IMR-90 (cell line): ENCODE measurements around the gene CDH22. TPM values are rescaled to one million over a fixed set of nuclear protein-coding genes. Genes with fewer than 3 reads are reported as not detected.
A peak's percentile ranks its signal among the peaks of the same experiment; 100 is the strongest.

Source experiments
- ATAC-seq: fragments of 200-7000 bp; cut with Tn5 transposase; 2 replicates; pipeline ENCODE4 v1.9.1; 2020; ENCODE audit warnings: low read depth, mild to moderate bottlenecking, moderate library complexity
- BruUV-seq: library from RNA; stranded (reverse); fragments of 400-500 nt; replicated peaks from 2 replicates; lab custom pipeline; 2021; lab: Mats Ljungman, UMichigan
- CTCF ChIA-PET: fragments of 300-600 bp; formaldehyde crosslinking; extraction: SDS; loops from one replicate; lab custom pipeline; 2021; ENCODE audit warnings: antibody characterized with exemption; lab: Yijun Ruan, JAX
- POLR2A ChIA-PET: fragments of 300-600 bp; sonication (Branson Sonifier 250); formaldehyde crosslinking; loops from one replicate; lab custom pipeline; 2022; ENCODE audit warnings: antibody characterized with exemption; ENCODE audit not compliant: unreplicated experiment; lab: Charles Lee
- DNase-seq: peaks from one replicate; pipeline ENCODE4 v3.0.0; 2013
- H2AFZ ChIP-seq: replicated peaks from 2 replicates; pipeline ENCODE3; 2013; ENCODE audit warnings: low read length, mild to moderate bottlenecking; ENCODE audit not compliant: poor library complexity
- H2AK5ac ChIP-seq: 2 replicates; pipeline ENCODE4 v1.6.1; 2013; ENCODE audit warnings: low read depth, low read length, inconsistent platforms
- H2AK9ac ChIP-seq: replicated peaks from 2 replicates; pipeline ENCODE3; 2013; ENCODE audit warnings: mild to moderate bottlenecking, low read depth, low read length, moderate library complexity; ENCODE audit not compliant: poor library complexity
- H2BK120ac ChIP-seq: 2 replicates; pipeline ENCODE4 v1.6.1; 2013; ENCODE audit warnings: low read depth, low read length, inconsistent platforms
- H2BK15ac ChIP-seq: 3 replicates; pipeline ENCODE4 v1.6.1; 2013; ENCODE audit warnings: low read depth, low read length, inconsistent platforms
- H2BK20ac ChIP-seq: 2 replicates; pipeline ENCODE4 v1.6.1; 2013; ENCODE audit warnings: low read depth, mild to moderate bottlenecking, inconsistent platforms, low read length, moderate library complexity
- H2BK5ac ChIP-seq: 2 replicates; pipeline ENCODE4 v1.6.1; 2013; ENCODE audit warnings: mild to moderate bottlenecking, low read depth, low read length, inconsistent platforms; ENCODE audit not compliant: poor library complexity, severe bottlenecking
- H3K14ac ChIP-seq: replicated peaks from 2 replicates; pipeline ENCODE4 v1.6.1; 2013; ENCODE audit warnings: low read depth, low read length, inconsistent platforms
- H3K18ac ChIP-seq: 2 replicates; pipeline ENCODE4 v1.6.1; 2013; ENCODE audit warnings: low read depth, low read length, control low read depth
- H3K23ac ChIP-seq: 2 replicates; pipeline ENCODE4 v1.6.1; 2013; ENCODE audit warnings: low read depth, low read length, inconsistent platforms
- H3K27ac ChIP-seq: 2 replicates; pipeline ENCODE4 v1.5.1; 2013; ENCODE audit warnings: mild to moderate bottlenecking, control low read depth, low read length; ENCODE audit not compliant: insufficient read depth
- H3K27me3 ChIP-seq: 2 replicates; pipeline ENCODE4 v1.6.1; 2013; ENCODE audit warnings: low read length; ENCODE audit not compliant: control insufficient read depth, insufficient read depth
- H3K36me3 ChIP-seq: 2 replicates; pipeline ENCODE4 v1.6.1; 2013; ENCODE audit warnings: low read length, mixed read lengths; ENCODE audit not compliant: control insufficient read depth, insufficient read depth
- H3K4ac ChIP-seq: 2 replicates; pipeline ENCODE4 v1.6.1; 2013; ENCODE audit warnings: low read depth, low read length, inconsistent platforms
- H3K4me1 ChIP-seq: 2 replicates; pipeline ENCODE4 v1.6.1; 2013; ENCODE audit warnings: low read length, mixed read lengths; ENCODE audit not compliant: control insufficient read depth, insufficient read depth
- H3K4me2 ChIP-seq: 2 replicates; pipeline ENCODE4 v1.6.1; 2013; ENCODE audit warnings: low read depth, mild to moderate bottlenecking, control low read depth, low read length, moderate library complexity
- H3K4me3 ChIP-seq: 2 replicates; pipeline ENCODE4 v1.5.1; 2013; ENCODE audit warnings: low read depth, mild to moderate bottlenecking, control low read depth, low read length, moderate library complexity; ENCODE audit not compliant: insufficient read depth
- H3K56ac ChIP-seq: 2 replicates; pipeline ENCODE4 v1.6.1; 2013; ENCODE audit warnings: low read length, inconsistent platforms; ENCODE audit not compliant: insufficient read depth; ENCODE audit errors: extremely low read depth
- H3K79me1 ChIP-seq, 2 experiments: 2 replicates each; pipeline ENCODE4 v1.6.1; 2013; ENCODE audit warnings: low read length in 2 of 2, inconsistent platforms in 1 of 2, low read depth in 1 of 2
- H3K9ac ChIP-seq: 2 replicates; pipeline ENCODE4 v1.6.1; 2013; ENCODE audit warnings: low read depth, low read length, control low read depth
- H3K9me1 ChIP-seq: 2 replicates; pipeline ENCODE4 v1.6.1; 2013; ENCODE audit warnings: low read length, inconsistent platforms; ENCODE audit not compliant: insufficient read depth
- H3K9me3 ChIP-seq: 2 replicates; pipeline ENCODE4 v1.6.1; 2013; ENCODE audit warnings: low read length; ENCODE audit not compliant: control insufficient read depth, insufficient read depth
- H4K20me1 ChIP-seq: 2 replicates; pipeline ENCODE4 v1.6.1; 2013; ENCODE audit warnings: low read length, inconsistent platforms; ENCODE audit not compliant: insufficient read depth
- H4K5ac ChIP-seq: 2 replicates; pipeline ENCODE4 v1.6.1; 2013; ENCODE audit warnings: mild to moderate bottlenecking, low read depth, low read length, control low read depth
- H4K8ac ChIP-seq, 2 experiments: 2 replicates each; pipeline ENCODE4 v1.6.1; 2013; ENCODE audit warnings: low read depth in 2 of 2, low read length in 2 of 2, control low read depth in 1 of 2, inconsistent platforms in 1 of 2
- H4K91ac ChIP-seq: 2 replicates; pipeline ENCODE4 v1.6.1; 2013; ENCODE audit warnings: low read depth, low read length, inconsistent platforms; ENCODE audit not compliant: insufficient read depth
- CEBPB ChIP-seq: IDR thresholded peaks from 2 replicates; pipeline ENCODE4 v1.6.1; 2012; ENCODE audit warnings: low read depth, low read length, improper control_type of control experiment
- CHD1 ChIP-seq: IDR thresholded peaks from 2 replicates; pipeline ENCODE4 v1.6.1; 2012; ENCODE audit warnings: low read depth, low read length, improper control_type of control experiment
- FOS ChIP-seq: fragments of 150-350 bp; IDR thresholded peaks from 2 replicates; pipeline ENCODE4 v1.6.1; 2016; ENCODE audit warnings: low read depth, low read length
- MAFK ChIP-seq: IDR thresholded peaks from 2 replicates; pipeline ENCODE4 v1.6.1; 2012; ENCODE audit warnings: low read depth, low read length, improper control_type of control experiment
- MAZ ChIP-seq: IDR thresholded peaks from 2 replicates; pipeline ENCODE4 v1.6.1; 2012; ENCODE audit warnings: low read depth, mild to moderate bottlenecking, low read length, improper control_type of control experiment, moderate library complexity, borderline replicate concordance
- NFE2L2 ChIP-seq: fragments of 150-350 bp; IDR thresholded peaks from 2 replicates; pipeline ENCODE4 v1.6.1; 2016; ENCODE audit warnings: low read depth, mild to moderate bottlenecking, low read length
- RAD21 ChIP-seq: IDR thresholded peaks from 2 replicates; pipeline ENCODE4 v1.6.1; 2012; ENCODE audit warnings: low read length, improper control_type of control experiment
- RCOR1 ChIP-seq: IDR thresholded peaks from 2 replicates; pipeline ENCODE4 v1.6.1; 2012; ENCODE audit warnings: mild to moderate bottlenecking, low read length, improper control_type of control experiment; ENCODE audit not compliant: insufficient replicate concordance
- RFX5 ChIP-seq: IDR thresholded peaks from 2 replicates; pipeline ENCODE4 v1.8.0; 2012; ENCODE audit warnings: low read depth, mild to moderate bottlenecking, low read length, moderate library complexity
- WGBS, 2 experiments: methylation state at CpG; one replicate each; pipeline versions ENCODE4 v1.1.5 to v1.1.7; 2013; ENCODE audit warnings: missing lambda C conversion rate in 2 of 2; ENCODE audit not compliant: insufficient read length in 1 of 2; ENCODE audit errors: extremely low coverage in 2 of 2; 5-methylcytosine and 5-hydroxymethylcytosine counted together
- dilution Hi-C: fragments of 300-500 bp; cut with HindIII; formaldehyde crosslinking; loops from one replicate; pipeline ENCODE4 v1.14.3; 2018; ENCODE audit warnings: low sequenced_read_pairs; ENCODE audit not compliant: unreplicated experiment
- in situ Hi-C: fragments of 300-500 bp; cut with MboI; formaldehyde crosslinking; loops from 3 replicates; pipeline ENCODE4 v1.14.3; 2019; ENCODE audit warnings: low sequenced_read_pairs, inconsistent platforms, mixed read lengths
- intact Hi-C: fragments of 100-400 bp; cut with micrococcal nuclease; formaldehyde crosslinking; loops from 2 replicates; pipeline ENCODE4 v1.10.0; 2022
- polyA plus RNA-seq, 3 experiments: library from polyadenylated mRNA; depleted of rRNA; stranded (reverse); fragments of >200 nt; gene quantifications; 2 replicates each; pipeline ENCODE4 v1.2.3, GENCODE V29; 2012; ENCODE audit warnings: low replicate concordance in 1 of 3
- total RNA-seq: library from RNA; depleted of rRNA; stranded (reverse); fragments of >200 nt; gene quantifications from 2 replicates; pipeline ENCODE4 v1.2.3, GENCODE V29; 2012
- TF ChIP-seq, protein P1 (sequence below): fragments of 150-350 bp; IDR thresholded peaks from 2 replicates; pipeline ENCODE4 v1.6.1; 2017; ENCODE audit warnings: mild to moderate bottlenecking, antibody characterized with exemption, low read length, low read depth
- TF ChIP-seq, protein P2 (sequence below): conservative IDR thresholded peaks from 2 replicates; pipeline ENCODE4 v1.5.1; 2012; ENCODE audit warnings: mild to moderate bottlenecking, low read depth, low read length, improper control_type of control experiment
- TF ChIP-seq, protein P3 (sequence below): fragments of 150-350 bp; IDR thresholded peaks from 2 replicates; pipeline ENCODE4 v1.6.1; 2016; ENCODE audit warnings: low read depth, mild to moderate bottlenecking, low read length, moderate library complexity, borderline replicate concordance

Gene CDH22
- total and polyA plus RNA-seq, 2 of the 4 experiments (the other 2 are of a cell fraction), result not detected

DNA sequence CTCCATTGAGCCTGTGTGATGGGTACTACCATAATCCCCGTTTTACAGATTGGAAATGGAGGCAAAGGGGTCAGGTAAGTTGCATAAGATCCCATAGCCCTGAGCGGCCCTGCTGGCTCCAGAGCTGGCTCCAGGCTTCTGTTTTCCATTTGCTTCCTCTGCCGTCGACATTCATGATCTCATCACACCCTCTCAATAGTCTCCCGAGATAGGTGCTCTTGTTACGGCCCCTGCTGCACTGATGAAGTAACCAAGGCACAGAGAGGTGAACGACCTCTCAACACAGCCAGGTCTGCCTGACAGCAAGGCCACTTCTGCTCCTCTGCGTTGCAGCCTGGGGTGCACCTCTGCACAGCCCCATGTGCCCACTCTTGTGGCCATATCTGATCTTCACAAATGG lies 16.9 kb downstream of the CDH22 start:
- ChIA-PET POLR2A (no interaction called here), CTCF (no interaction called here)
- Histone ChIP-seq H4K8ac (no peak overlapping the region), H2BK15ac (no peak overlapping the region), H3K23ac (no peak overlapping the region), H4K20me1 (no peaks in the 10 kb centered on the region), H3K14ac (no peak overlapping the region), H3K9me1 (no peaks in the 10 kb centered on the region), H3K27me3 (peaks cover 18% of the 10 kb centered on the region), H2BK5ac (no peak overlapping the region), H3K27ac (no peak overlapping the region), H3K4me1 (no peaks in the 10 kb centered on the region), H3K18ac (no peak overlapping the region), H3K4ac (no peak overlapping the region), H3K9ac (no peak overlapping the region), H2BK120ac (no peak overlapping the region), H3K79me1 (no peaks in the 10 kb centered on the region), H3K4me2 (no peak overlapping the region), H3K56ac (no peak overlapping the region), H2AK5ac (no peak overlapping the region), H4K91ac (no peak overlapping the region), H2AK9ac (no peak overlapping the region), H3K36me3 (no peaks in the 10 kb centered on the region), H2AFZ (peak overlapping the region; percentile 6), H4K5ac (no peak overlapping the region), H3K9me3 (no peaks in the 10 kb centered on the region), H2BK20ac (no peak overlapping the region), H3K4me3 (no peak overlapping the region)
- in situ Hi-C loops, result no loop called here
- TF ChIP-seq NFE2L2 (no peak), RAD21 (no peak), RCOR1 (no peak), CEBPB (no peak), RFX5 (no peak), CHD1 (no peak), MAZ (no peak), MAFK (no peak), FOS (no peak)
- TF ChIP-seq, protein P1, sequence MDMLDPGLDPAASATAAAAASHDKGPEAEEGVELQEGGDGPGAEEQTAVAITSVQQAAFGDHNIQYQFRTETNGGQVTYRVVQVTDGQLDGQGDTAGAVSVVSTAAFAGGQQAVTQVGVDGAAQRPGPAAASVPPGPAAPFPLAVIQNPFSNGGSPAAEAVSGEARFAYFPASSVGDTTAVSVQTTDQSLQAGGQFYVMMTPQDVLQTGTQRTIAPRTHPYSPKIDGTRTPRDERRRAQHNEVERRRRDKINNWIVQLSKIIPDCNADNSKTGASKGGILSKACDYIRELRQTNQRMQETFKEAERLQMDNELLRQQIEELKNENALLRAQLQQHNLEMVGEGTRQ, result no peak
- TF ChIP-seq, protein P2, sequence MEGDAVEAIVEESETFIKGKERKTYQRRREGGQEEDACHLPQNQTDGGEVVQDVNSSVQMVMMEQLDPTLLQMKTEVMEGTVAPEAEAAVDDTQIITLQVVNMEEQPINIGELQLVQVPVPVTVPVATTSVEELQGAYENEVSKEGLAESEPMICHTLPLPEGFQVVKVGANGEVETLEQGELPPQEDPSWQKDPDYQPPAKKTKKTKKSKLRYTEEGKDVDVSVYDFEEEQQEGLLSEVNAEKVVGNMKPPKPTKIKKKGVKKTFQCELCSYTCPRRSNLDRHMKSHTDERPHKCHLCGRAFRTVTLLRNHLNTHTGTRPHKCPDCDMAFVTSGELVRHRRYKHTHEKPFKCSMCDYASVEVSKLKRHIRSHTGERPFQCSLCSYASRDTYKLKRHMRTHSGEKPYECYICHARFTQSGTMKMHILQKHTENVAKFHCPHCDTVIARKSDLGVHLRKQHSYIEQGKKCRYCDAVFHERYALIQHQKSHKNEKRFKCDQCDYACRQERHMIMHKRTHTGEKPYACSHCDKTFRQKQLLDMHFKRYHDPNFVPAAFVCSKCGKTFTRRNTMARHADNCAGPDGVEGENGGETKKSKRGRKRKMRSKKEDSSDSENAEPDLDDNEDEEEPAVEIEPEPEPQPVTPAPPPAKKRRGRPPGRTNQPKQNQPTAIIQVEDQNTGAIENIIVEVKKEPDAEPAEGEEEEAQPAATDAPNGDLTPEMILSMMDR, result no peak
- TF ChIP-seq, protein P3, sequence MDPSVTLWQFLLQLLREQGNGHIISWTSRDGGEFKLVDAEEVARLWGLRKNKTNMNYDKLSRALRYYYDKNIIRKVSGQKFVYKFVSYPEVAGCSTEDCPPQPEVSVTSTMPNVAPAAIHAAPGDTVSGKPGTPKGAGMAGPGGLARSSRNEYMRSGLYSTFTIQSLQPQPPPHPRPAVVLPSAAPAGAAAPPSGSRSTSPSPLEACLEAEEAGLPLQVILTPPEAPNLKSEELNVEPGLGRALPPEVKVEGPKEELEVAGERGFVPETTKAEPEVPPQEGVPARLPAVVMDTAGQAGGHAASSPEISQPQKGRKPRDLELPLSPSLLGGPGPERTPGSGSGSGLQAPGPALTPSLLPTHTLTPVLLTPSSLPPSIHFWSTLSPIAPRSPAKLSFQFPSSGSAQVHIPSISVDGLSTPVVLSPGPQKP, result no peak
- ATAC-seq (no peak), DNase-seq (no peak)
- intact Hi-C loops, result no loop called here
- WGBS, 2 experiments, result 24% methylated on average over 6 of the region's 8 CpGs; no CpG with 5 or more reads in 1 of the 2 experiments
- dilution Hi-C loops, result no loop called here
- BruUV-seq, result no TSS peak
